Thyroid gland (tissue), 4 donors: ENCODE measurements around the gene NLK. TPM values are rescaled to one million over a fixed set of nuclear protein-coding genes. Genes with fewer than 3 reads are reported as not detected.

Experiments used
- DNase-seq, 2 donors: peaks; one replicate each; pipeline ENCODE4 v3.0.0-alpha.2; 2019
- H3K27ac ChIP-seq, 3 donors: fragments of 200-600 bp; sonication (generic); 1 replicate in 2 of 3; 2 replicates in 1 of 3; pipeline ENCODE4 v1.5.1; 2016 to 2019; ENCODE audit warnings: mild to moderate bottlenecking in 1 of 3, moderate library complexity in 1 of 3
- H3K27me3 ChIP-seq: fragments of 200-600 bp; sonication (generic); one replicate; pipeline ENCODE4 v1.5.1; 2019
- H3K36me3 ChIP-seq, 2 donors: fragments of 200-600 bp; sonication (generic); one replicate each; pipeline ENCODE4 v1.5.1; 2016 to 2019
- H3K4me1 ChIP-seq, 2 donors: fragments of 200-600 bp; sonication (generic); one replicate each; pipeline ENCODE4 v1.5.1; 2017 to 2019
- H3K4me3 ChIP-seq, 3 donors: fragments of 200-600 bp; sonication (generic); replicated peaks in 1 of 3; 1 replicate in 2 of 3; 2 replicates in 1 of 3; pipeline ENCODE4 v1.5.1; 2016; ENCODE audit warnings: mild to moderate bottlenecking in 1 of 3
- H3K9me3 ChIP-seq: fragments of 200-600 bp; sonication (generic); one replicate; pipeline ENCODE4 v1.5.1; 2017
- CTCF ChIP-seq, 6 experiments: fragments of 200-600 bp in 3 of 6; fragments of 450-650 bp in 3 of 6; sonication (generic) in 3 of 6; IDR thresholded peaks; one replicate each; pipeline ENCODE4 v1.5.1; 2016 to 2019; ENCODE audit warnings: antibody characterized with exemption in 6 of 6, mild to moderate bottlenecking in 2 of 6, inconsistent platforms in 1 of 6, moderate library complexity in 1 of 6
- POLR2A ChIP-seq, 2 donors: fragments of 450-650 bp; IDR thresholded peaks; one replicate each; pipeline ENCODE4 v1.6.1; 2017; ENCODE audit warnings: antibody characterized with exemption in 2 of 2, mild to moderate bottlenecking in 2 of 2, moderate library complexity in 1 of 2
- WGBS, 2 donors: methylation state at CpG; one replicate each; pipeline ENCODE4 v1.1.5; 2017; 5-methylcytosine and 5-hydroxymethylcytosine counted together
- intact Hi-C: fragments of 100-400 bp; cut with DNase I; formaldehyde crosslinking; loops from one replicate; pipeline ENCODE4 v1.15.1; 2023
- total RNA-seq, 4 donors: library from RNA; depleted of rRNA; stranded (reverse); fragments of >200 nt; gene quantifications; one replicate each; pipeline ENCODE4 v1.2.3, GENCODE V29; 2016

Gene NLK
- total RNA-seq, 4 donors from 2014 or later: 37.7 to 54.2 (median 46.0) TPM

- H3K4me1 ChIP-seq: no peaks in the 10 kb centered on the region
- no peak for TF ChIP-seq POLR2A (IDR thresholded peaks at IDR 0.05)
- no peak overlapping the region for H3K4me3 ChIP-seq
- H3K9me3 ChIP-seq: no peaks in the 10 kb centered on the region
- no peak for DNase-seq
- H3K36me3 ChIP-seq: no peaks in the 10 kb centered on the region
- intact Hi-C loops: no loop called here
- 95 to 97% methylated on average over 4 of the region's 4 CpGs for WGBS, 2 donors
- H3K27ac ChIP-seq: no peak overlapping the region
- H3K27me3 ChIP-seq: no peaks in the 10 kb centered on the region
Observed at GRCh38 chr17:28161311-28161710, 118.8 kb downstream of the NLK start.

- Histone ChIP-seq H3K4me1 (no peaks in the 10 kb centered on the region), H3K27me3 (no peaks in the 10 kb centered on the region), H3K36me3 (no peaks in the 10 kb centered on the region), H3K9me3 (no peaks in the 10 kb centered on the region), H3K4me3 (no peak overlapping the region), H3K27ac (no peak overlapping the region)
- TF ChIP-seq POLR2A (IDR thresholded peaks at IDR 0.05) (no peak), CTCF (IDR thresholded peaks at IDR 0.05) (no peak)
- DNase-seq: no peak
- intact Hi-C loops: no loop called here
- 94 to 95% methylated on average over 2 of the region's 2 CpGs for WGBS, 2 donors
Observed at GRCh38 chr17:28166478-28166877, 124.0 kb downstream of the NLK start.

GRCh38 chr17:28169621-28170349 is 127.3 kb downstream of the NLK start:
- TF ChIP-seq CTCF (IDR thresholded peaks at IDR 0.05) (no peak), POLR2A (IDR thresholded peaks at IDR 0.05) (no peak)
- Histone ChIP-seq H3K9me3 (no peaks in the 10 kb centered on the region), H3K27ac (no peak overlapping the region), H3K36me3 (no peaks in the 10 kb centered on the region), H3K27me3 (no peaks in the 10 kb centered on the region), H3K4me3 (no peak overlapping the region), H3K4me1 (peaks cover 6 to 17% of the 10 kb centered on the region in 2 donors)
- 93 to 95% methylated on average over 3 of the region's 3 CpGs for WGBS, 2 donors
- DNase-seq: no peak
- intact Hi-C loops: no loop called here

- no peak for TF ChIP-seq POLR2A (IDR thresholded peaks at IDR 0.05)
- no peak for TF ChIP-seq CTCF (IDR thresholded peaks at IDR 0.05)
Observed at GRCh38 chr17:28170771-28171170, 128.3 kb downstream of the NLK start.

GRCh38 chr17:28173031-28173561 is 130.6 kb downstream of the NLK start:
- no peaks in the 10 kb centered on the region for H3K27me3 ChIP-seq
- peak overlapping the region in 2 of 3 donors; percentile 23 to 33 for H3K27ac ChIP-seq
- peaks cover 6 to 17% of the 10 kb centered on the region in 2 donors for H3K4me1 ChIP-seq
- no peaks in the 10 kb centered on the region for H3K9me3 ChIP-seq
- H3K36me3 ChIP-seq: no peaks in the 10 kb centered on the region
- 22 to 36% methylated on average over 3 of the region's 3 CpGs for WGBS, 2 donors
- intact Hi-C loops: no loop called here
- DNase-seq: no peak
- no peak overlapping the region for H3K4me3 ChIP-seq
- no peak for TF ChIP-seq POLR2A (IDR thresholded peaks at IDR 0.05)

More at GRCh38 chr17:28170771-28171170, 128.3 kb downstream of the NLK start:
- no peak for DNase-seq
- H3K4me3 ChIP-seq: no peak overlapping the region
- H3K36me3 ChIP-seq: no peaks in the 10 kb centered on the region
- intact Hi-C loops: no loop called here
- no peak overlapping the region for H3K27ac ChIP-seq
- peaks cover 6 to 17% of the 10 kb centered on the region in 2 donors for H3K4me1 ChIP-seq
- no peaks in the 10 kb centered on the region for H3K9me3 ChIP-seq
- no peaks in the 10 kb centered on the region for H3K27me3 ChIP-seq

GRCh38 chr17:28173801-28174200 is 131.3 kb downstream of the NLK start:
- H3K36me3 ChIP-seq: no peaks in the 10 kb centered on the region
- H3K27ac ChIP-seq: peak overlapping the region in 1 of 3 donors; percentile 33
- intact Hi-C loops: no loop called here
- H3K27me3 ChIP-seq: no peaks in the 10 kb centered on the region
- 31 to 33% methylated on average over 1 of the region's 1 CpG for WGBS, 2 donors
- no peaks in the 10 kb centered on the region for H3K9me3 ChIP-seq
- H3K4me1 ChIP-seq: peaks cover 6 to 17% of the 10 kb centered on the region in 2 donors
- TF ChIP-seq POLR2A (IDR thresholded peaks at IDR 0.05) (no peak), CTCF (IDR thresholded peaks at IDR 0.05) (no peak)
- no peak overlapping the region for H3K4me3 ChIP-seq
- DNase-seq: no peak
